Pancreas (tissue), 10 donors: Measurements from ENCODE around the gene BZW1. TPM values are rescaled to one million over a fixed set of nuclear protein-coding genes. Genes with fewer than 3 reads are reported as not detected.
A peak's percentile ranks its signal among the peaks of the same experiment; 100 is the strongest.
"Not testable (repeated sequence)": the region's sequence is repeated elsewhere in the genome, so short reads cannot be mapped to it uniquely, and the experiment has no call there.

ENCODE experiments used
- ATAC-seq, 4 donors: fragments of 200-7000 bp; cut with Tn5 transposase; one replicate each; pipeline versions ENCODE4 v1.8.0 to v1.9.1; 2020; ENCODE audit warnings: mild to moderate bottlenecking in 4 of 4, moderate library complexity in 4 of 4
- DNase-seq, 6 donors: peaks; one replicate each; pipeline ENCODE4 v3.0.0-alpha.2; 2020
- FAIRE-seq: peaks from 2 replicates; lab custom pipeline; 2012; peaks lifted over from hg19 to GRCh38; lab: Jason Lieb, UNC
- H3K27ac ChIP-seq, 4 donors: fragments of 200-600 bp; sonication (generic); 1 replicate in 3 of 4; 2 replicates in 1 of 4; pipeline versions ENCODE4 v1.5.0 to v1.8.0; 2020
- H3K27me3 ChIP-seq, 4 donors: fragments of 200-600 bp; one replicate each; pipeline ENCODE4 v1.8.0; 2021
- H3K36me3 ChIP-seq, 3 donors: fragments of 200-600 bp; sonication (generic) in 1 of 3; one replicate each; pipeline versions ENCODE4 v1.5.0 to v1.8.0; 2020 to 2021
- H3K4me1 ChIP-seq, 3 donors: fragments of 200-600 bp; one replicate each; pipeline ENCODE4 v1.8.0; 2021
- H3K4me3 ChIP-seq, 4 donors: fragments of 200-600 bp; sonication (generic) in 2 of 4; one replicate each; pipeline versions ENCODE4 v1.5.0 to v1.8.0; 2020 to 2021
- H3K9me3 ChIP-seq, 4 donors: fragments of 200-600 bp; one replicate each; pipeline ENCODE4 v1.8.0; 2021
- CTCF ChIP-seq, 4 donors: fragments of 200-600 bp; sonication (generic) in 3 of 4; IDR thresholded peaks; one replicate each; pipeline versions ENCODE4 v1.5.0 to v1.8.0; 2021; ENCODE audit warnings: antibody characterized with exemption in 4 of 4
- WGBS, 2 donors: extraction: QIAGEN DNeasy Blood & Tissue Kit; methylation state at CpG; one replicate each; pipeline ENCODE4 v1.1.7; 2013; 5-methylcytosine and 5-hydroxymethylcytosine counted together
- intact Hi-C, 3 donors: fragments of 100-400 bp; cut with DNase I; formaldehyde crosslinking; loops; one replicate each; pipeline versions ENCODE4 v1.11.1 to v1.14.2; 2022
- polyA plus RNA-seq, 2 donors: library from polyadenylated mRNA; stranded (reverse); fragments of 200-250 nt; gene quantifications; one replicate each; pipeline ENCODE4 v1.2.3, GENCODE V29; 2013
- total RNA-seq, 6 donors: library from RNA; stranded (reverse); fragmentation: NEBNext Ultra II Directional in 4 of 6; extraction: Animal tissue kit (Norgen Biotek cat#: 25700) in 4 of 6; gene quantifications; one replicate each; pipeline versions ENCODE4 v1.2.1 to v1.2.4, GENCODE V29; 2021 to 2023
- donor health status: healthy with polysubstance abuse.
- donor health status: DM: no; HTN: no; CAD: no; lungs with moderate emphysema.
- donor health status: DM: no; HTN: no; CAD: no.
- donor health status: control.
- donor health status: control.
- donor health status: Bipolar disorder and iron deficiency.
- donor health status: DM: yes; HTN: yes; CAD: no.
- donor health status: DM: no; HTN: no; CAD: no.
- donor health status: DM: no; HTN: no; CAD: no.
- donor health status: DM: yes; HTN: yes; CAD: no.

BZW1 gene
- total and polyA plus RNA-seq, 8 donors = 9.7 to 85.7 (median 50.4) TPM

DNA sequence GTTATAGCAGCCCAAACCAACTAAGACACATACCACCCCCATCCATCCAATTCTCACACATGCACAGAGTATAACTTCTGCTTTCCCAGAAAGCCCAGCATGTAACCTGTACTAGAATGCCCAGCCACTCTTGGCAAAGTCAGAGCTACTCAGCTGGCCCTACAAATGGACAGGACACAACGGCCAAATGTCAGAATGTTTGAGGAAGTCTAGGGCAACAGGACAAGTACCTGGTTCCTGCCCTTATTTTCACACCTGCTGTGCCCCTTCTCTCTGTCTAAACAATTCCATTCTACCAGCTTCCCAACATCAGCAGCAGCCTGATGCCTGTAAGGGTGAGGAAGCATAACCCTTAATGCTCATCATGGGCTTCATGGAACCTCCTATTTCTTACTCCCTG is 15.1 kb upstream of the BZW1 start:
- 13 to 24% methylated on average over 1 of the region's 1 CpG for WGBS, 2 donors
- ATAC-seq (peak in 1 of 4 donors; percentile 6), FAIRE-seq (no peak), DNase-seq (no peak)
- intact Hi-C loops = loop anchor here in 1 of 3 donors (10.0 kb wide), 1 partner anchor 62 kb away; no protein-coding TSS in a partner anchor
- Histone ChIP-seq H3K4me3 (no peak overlapping the region), H3K4me1 (peaks cover 0 to 15% (median 7%) of the 10 kb centered on the region in 3 donors), H3K27ac (no peak overlapping the region), H3K27me3 (no peaks in the 10 kb centered on the region), H3K36me3 (no peaks in the 10 kb centered on the region), H3K9me3 (no peaks in the 10 kb centered on the region)
- no peak for TF ChIP-seq CTCF (IDR thresholded peaks at IDR 0.05)

DNA sequence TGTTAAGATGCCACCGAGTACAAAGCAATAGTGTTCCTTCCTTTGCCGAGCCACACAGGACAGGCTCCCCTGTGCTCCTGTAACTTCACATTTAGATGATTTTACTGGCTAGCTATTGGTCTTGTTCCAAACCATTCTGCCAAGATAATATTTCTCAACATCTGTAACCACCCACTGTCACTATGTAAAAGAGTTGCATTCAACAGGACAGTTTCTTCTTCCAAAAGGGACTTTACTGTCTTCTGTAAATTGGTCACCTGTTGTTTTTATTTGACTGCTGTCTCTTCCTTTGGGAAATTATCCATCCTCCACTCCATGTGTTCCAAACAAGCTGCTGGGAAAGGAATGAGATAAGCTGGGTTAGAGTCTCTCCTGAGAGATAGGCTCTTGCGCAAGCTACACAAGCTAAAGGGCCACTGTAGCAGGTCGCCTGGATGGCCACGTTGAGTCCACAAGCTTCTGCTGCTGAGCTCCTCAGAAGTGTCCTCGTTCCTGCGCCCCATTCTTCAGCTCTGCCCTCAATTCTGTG is 14.4 kb upstream of the BZW1 start:
- WGBS, 2 donors = 41 to 50% methylated on average over 7 of the region's 7 CpGs
- Histone ChIP-seq H3K4me1 (peaks cover 0 to 8% (median 4%) of the 10 kb centered on the region in 3 donors), H3K4me3 (no peak overlapping the region), H3K36me3 (no peaks in the 10 kb centered on the region), H3K27ac (no peak overlapping the region), H3K27me3 (no peaks in the 10 kb centered on the region), H3K9me3 (no peaks in the 10 kb centered on the region)
- DNase-seq (peak in 1 of 6 donors; percentile 17), FAIRE-seq (no peak), ATAC-seq (peak; percentile 72 to 93 (median 89))
- intact Hi-C loops = loop anchor here in 1 of 3 donors (10.0 kb wide), 1 partner anchor 63 kb away; no protein-coding TSS in a partner anchor
- TF ChIP-seq CTCF (IDR thresholded peaks at IDR 0.05) = no peak

DNA sequence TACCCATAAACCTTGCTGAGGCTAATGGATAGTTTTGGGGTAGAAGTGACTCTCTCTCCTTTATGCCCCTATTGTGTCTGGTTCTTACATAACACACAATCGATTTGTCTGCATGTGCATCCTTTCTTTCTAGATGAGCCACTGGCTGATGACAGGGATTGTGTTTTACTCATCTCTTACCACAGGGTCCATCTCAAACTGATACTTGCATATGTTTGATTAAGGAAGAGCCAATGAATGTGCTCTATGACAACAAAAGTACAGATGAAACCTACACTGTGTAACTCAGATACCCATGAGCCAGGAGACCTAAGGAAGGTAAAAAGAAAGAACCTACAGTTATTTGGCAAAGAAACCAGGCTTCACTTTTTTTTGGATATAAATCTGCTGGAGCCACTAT is 13.2 kb upstream of the BZW1 start:
- no peak for TF ChIP-seq CTCF (IDR thresholded peaks at IDR 0.05)
- Histone ChIP-seq H3K9me3 (no peaks in the 10 kb centered on the region), H3K27me3 (no peaks in the 10 kb centered on the region), H3K4me1 (peaks cover 0 to 8% (median 4%) of the 10 kb centered on the region in 3 donors), H3K4me3 (no peak overlapping the region), H3K36me3 (no peaks in the 10 kb centered on the region), H3K27ac (no peak overlapping the region)
- FAIRE-seq (no peak), DNase-seq (no peak), ATAC-seq (no peak)
- intact Hi-C loops = loop anchor here in 1 of 3 donors (10.0 kb wide), 1 partner anchor 64 kb away; no protein-coding TSS in a partner anchor
- WGBS, 2 donors = 88 to 96% methylated on average over 1 of the region's 1 CpG

GRCh38 chr2:200800458-200800857 is 11.3 kb upstream of the BZW1 start:
- FAIRE-seq (no peak), DNase-seq (no peak), ATAC-seq (no peak)
- H3K27me3 ChIP-seq = no peaks in the 10 kb centered on the region
- H3K4me1 ChIP-seq = peaks cover 0 to 8% (median 4%) of the 10 kb centered on the region in 3 donors
- H3K27ac ChIP-seq = no peak overlapping the region
- no peaks in the 10 kb centered on the region for H3K9me3 ChIP-seq
- no peak overlapping the region for H3K4me3 ChIP-seq
- intact Hi-C loops = no loop called here
- no peak for TF ChIP-seq CTCF (IDR thresholded peaks at IDR 0.05)
- 86 to 91% methylated on average over 2 of the region's 2 CpGs for WGBS, 2 donors
- no peaks in the 10 kb centered on the region for H3K36me3 ChIP-seq

DNA sequence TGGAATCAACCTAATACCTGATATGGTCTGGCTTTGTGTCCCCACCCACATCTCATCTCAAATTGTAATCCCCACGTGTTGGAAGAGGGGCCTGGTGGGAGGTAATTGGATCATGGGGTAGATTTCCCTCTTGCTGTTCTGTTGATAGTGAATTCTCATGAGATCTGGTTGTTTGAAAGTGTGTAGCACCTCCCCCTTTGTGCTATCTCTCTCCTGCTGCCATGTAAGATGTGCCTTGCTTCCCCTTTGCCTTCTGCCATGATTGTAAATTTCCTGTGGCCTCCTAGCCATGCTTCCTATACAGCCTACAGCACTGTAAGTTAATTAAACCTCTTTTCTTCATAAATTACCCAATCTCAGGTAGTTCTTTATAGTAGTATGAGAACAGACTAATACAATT is 10.3 kb upstream of the BZW1 start:
- FAIRE-seq, H3K9me3 ChIP-seq, H3K27ac ChIP-seq, H3K36me3 ChIP-seq, DNase-seq, intact Hi-C loops, H3K4me1 ChIP-seq, ATAC-seq, H3K4me3 ChIP-seq, H3K27me3 ChIP-seq: not testable (repeated sequence)
- WGBS, 2 donors = no CpG with 5 or more reads among the region's 1 CpG
